Spleen (tissue), 7 donors: ENCODE data around the gene PATZ1.

Experiments
- POLR2A ChIP-seq, 3 donors: fragments of 450-650 bp; IDR thresholded peaks; one replicate each; pipeline ENCODE4 v1.5.1; 2017; ENCODE audit warnings: antibody characterized with exemption in 3 of 3, mild to moderate bottlenecking in 1 of 3
- POLR2AphosphoS5 ChIP-seq, 3 donors: sonication (generic); formaldehyde crosslinking; IDR thresholded peaks; one replicate each; pipeline ENCODE4 v1.5.1; 2017; ENCODE audit warnings: antibody characterized with exemption in 3 of 3
- TF ChIP-seq, protein P1 (sequence below), 11 experiments: fragments of 200-600 bp in 7 of 11; fragments of 450-650 bp in 4 of 11; sonication (generic) in 4 of 11; IDR thresholded peaks in 8 of 11; conservative IDR thresholded peaks in 3 of 11; 1 replicate in 7 of 11; 2 replicates in 4 of 11; pipeline versions ENCODE4 v1.4.0 to v1.8.0; 2016 to 2021; ENCODE audit warnings: antibody characterized with exemption in 11 of 11, inconsistent platforms in 4 of 11, mild to moderate bottlenecking in 1 of 11
- donor health status: DM: no; HTN: no; CAD: no; lungs with moderate emphysema.
- donor health status: DM: no; HTN: no; CAD: no.
- donor health status: DM: no; HTN: no; CAD: no.

GRCh38 chr22:31367426-31367825 is 21.3 kb upstream of the PATZ1 start:
- TF ChIP-seq, protein P1, sequence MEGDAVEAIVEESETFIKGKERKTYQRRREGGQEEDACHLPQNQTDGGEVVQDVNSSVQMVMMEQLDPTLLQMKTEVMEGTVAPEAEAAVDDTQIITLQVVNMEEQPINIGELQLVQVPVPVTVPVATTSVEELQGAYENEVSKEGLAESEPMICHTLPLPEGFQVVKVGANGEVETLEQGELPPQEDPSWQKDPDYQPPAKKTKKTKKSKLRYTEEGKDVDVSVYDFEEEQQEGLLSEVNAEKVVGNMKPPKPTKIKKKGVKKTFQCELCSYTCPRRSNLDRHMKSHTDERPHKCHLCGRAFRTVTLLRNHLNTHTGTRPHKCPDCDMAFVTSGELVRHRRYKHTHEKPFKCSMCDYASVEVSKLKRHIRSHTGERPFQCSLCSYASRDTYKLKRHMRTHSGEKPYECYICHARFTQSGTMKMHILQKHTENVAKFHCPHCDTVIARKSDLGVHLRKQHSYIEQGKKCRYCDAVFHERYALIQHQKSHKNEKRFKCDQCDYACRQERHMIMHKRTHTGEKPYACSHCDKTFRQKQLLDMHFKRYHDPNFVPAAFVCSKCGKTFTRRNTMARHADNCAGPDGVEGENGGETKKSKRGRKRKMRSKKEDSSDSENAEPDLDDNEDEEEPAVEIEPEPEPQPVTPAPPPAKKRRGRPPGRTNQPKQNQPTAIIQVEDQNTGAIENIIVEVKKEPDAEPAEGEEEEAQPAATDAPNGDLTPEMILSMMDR (IDR thresholded peaks at IDR 0.05 in 8 of 11, conservative IDR thresholded peaks at IDR 0.05 in 3 of 11), result no peak
- TF ChIP-seq POLR2AphosphoS5 (IDR thresholded peaks at IDR 0.05), result no peak
- TF ChIP-seq POLR2A (IDR thresholded peaks at IDR 0.05), result no peak
